ENCODE measurements around the gene AFAP1. TPM values are rescaled to one million over a fixed set of nuclear protein-coding genes. Genes with fewer than 3 reads are reported as not detected.
A peak's percentile ranks its signal among the peaks of the same experiment; 100 is the strongest.

The AFAP1 gene
- total and polyA plus RNA-seq, 2 of the 4 experiments (the other 2 are of a cell fraction) = 48.2 to 80.9 TPM

DNA sequence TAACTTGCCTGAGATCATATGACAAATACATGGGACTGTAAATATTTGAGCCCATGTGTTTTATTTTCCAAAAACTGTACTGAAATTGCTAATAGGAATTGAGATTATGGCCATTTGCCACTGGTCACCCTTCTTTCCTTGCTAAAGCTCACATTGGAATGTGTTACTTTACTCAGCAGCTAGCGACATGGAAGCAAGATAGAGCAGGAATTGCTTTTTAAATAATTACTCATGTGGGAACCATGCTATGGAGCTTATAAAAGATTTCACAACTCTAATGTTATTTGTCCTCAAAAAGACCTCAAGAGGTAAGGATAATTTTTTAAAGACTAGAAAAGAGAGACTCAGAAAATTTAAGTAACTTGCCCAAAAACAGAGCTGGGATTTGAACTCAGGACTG is 48.8 kb upstream of the AFAP1 start:
- H3K14ac ChIP-seq (replicated peaks; ENCODE audit: low read depth, low read length) = no peak overlapping the region
- H3K27me3 ChIP-seq (ENCODE audit: control insufficient read depth, insufficient read depth, low read length) = peaks cover 8% of the 10 kb centered on the region
- ChIA-PET CTCF (interaction anchor here (0.6 to 1.7 kb wide), 5 partner anchors 79 to 220 kb away, joined by 3 to 8 read pairs (median 3); no protein-coding TSS in a partner anchor), POLR2A (ENCODE audit: unreplicated experiment) (no interaction called here)
- WGBS, 2 experiments (ENCODE audit: extremely low coverage in 2 of 2, insufficient read length in 1 of 2) = no CpG with 5 or more reads among the region's 1 CpG
- no peak overlapping the region; the same call in 1 of the 2 replicates for H3K4me2 ChIP-seq (ENCODE audit: low read depth, low read length)
- peak overlapping the region; percentile 57 for H2BK5ac ChIP-seq (ENCODE audit: low read depth, low read length, poor library complexity, severe bottlenecking)
- no peak overlapping the region for H3K23ac ChIP-seq (ENCODE audit: low read depth, low read length)
- intact Hi-C loops (cut with micrococcal nuclease) = loop anchor here (5.0 to 10.0 kb wide), 2 partner anchors 126 to 794 kb away; partner anchors contain the start of gene SORCS2
- no peak overlapping the region for H2BK120ac ChIP-seq (ENCODE audit: low read depth, low read length)
- no peak overlapping the region for H2BK20ac ChIP-seq (ENCODE audit: low read depth, low read length)
- H3K27ac ChIP-seq (ENCODE audit: insufficient read depth, low read length) = no peak overlapping the region
- H2AK9ac ChIP-seq (replicated peaks; ENCODE audit: low read depth, low read length, poor library complexity) = no peak overlapping the region
- dilution Hi-C loops (cut with HindIII; ENCODE audit: low sequenced_read_pairs, unreplicated experiment) = no loop called here
- no peak overlapping the region for H4K5ac ChIP-seq (ENCODE audit: low read depth, low read length)
- BruUV-seq (replicated peaks) = no TSS peak
- no peak overlapping the region for H4K91ac ChIP-seq (ENCODE audit: insufficient read depth, low read depth, low read length)
- H3K4me1 ChIP-seq (ENCODE audit: control insufficient read depth, insufficient read depth, low read length) = peaks cover 12% of the 10 kb centered on the region
- no peaks in the 10 kb centered on the region for H3K9me1 ChIP-seq (ENCODE audit: insufficient read depth, low read length)
- no peak overlapping the region; the same call in 1 of the 2 replicates for H3K9ac ChIP-seq (ENCODE audit: low read depth, low read length)
- no peak overlapping the region for H3K4ac ChIP-seq (ENCODE audit: low read depth, low read length)
- in situ Hi-C loops (cut with MboI; ENCODE audit: low sequenced_read_pairs) = loop anchor here (10.0 kb wide), 1 partner anchor 224 kb away; no protein-coding TSS in a partner anchor
- no peak overlapping the region for H2AK5ac ChIP-seq (ENCODE audit: low read depth, low read length)
- no peaks in the 10 kb centered on the region for H3K9me3 ChIP-seq (ENCODE audit: control insufficient read depth, insufficient read depth, low read length)
- no peak overlapping the region for H3K18ac ChIP-seq (ENCODE audit: low read depth, low read length)
- no peak overlapping the region for H3K4me3 ChIP-seq (ENCODE audit: insufficient read depth, low read depth, low read length)
- no peak overlapping the region for H4K8ac ChIP-seq (ENCODE audit: low read depth in 2 of 2, low read length in 2 of 2)
- no peak for TF ChIP-seq RAD21 (IDR thresholded peaks at IDR 0.05; ENCODE audit: low read length)
- TF ChIP-seq, protein P1, sequence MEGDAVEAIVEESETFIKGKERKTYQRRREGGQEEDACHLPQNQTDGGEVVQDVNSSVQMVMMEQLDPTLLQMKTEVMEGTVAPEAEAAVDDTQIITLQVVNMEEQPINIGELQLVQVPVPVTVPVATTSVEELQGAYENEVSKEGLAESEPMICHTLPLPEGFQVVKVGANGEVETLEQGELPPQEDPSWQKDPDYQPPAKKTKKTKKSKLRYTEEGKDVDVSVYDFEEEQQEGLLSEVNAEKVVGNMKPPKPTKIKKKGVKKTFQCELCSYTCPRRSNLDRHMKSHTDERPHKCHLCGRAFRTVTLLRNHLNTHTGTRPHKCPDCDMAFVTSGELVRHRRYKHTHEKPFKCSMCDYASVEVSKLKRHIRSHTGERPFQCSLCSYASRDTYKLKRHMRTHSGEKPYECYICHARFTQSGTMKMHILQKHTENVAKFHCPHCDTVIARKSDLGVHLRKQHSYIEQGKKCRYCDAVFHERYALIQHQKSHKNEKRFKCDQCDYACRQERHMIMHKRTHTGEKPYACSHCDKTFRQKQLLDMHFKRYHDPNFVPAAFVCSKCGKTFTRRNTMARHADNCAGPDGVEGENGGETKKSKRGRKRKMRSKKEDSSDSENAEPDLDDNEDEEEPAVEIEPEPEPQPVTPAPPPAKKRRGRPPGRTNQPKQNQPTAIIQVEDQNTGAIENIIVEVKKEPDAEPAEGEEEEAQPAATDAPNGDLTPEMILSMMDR (conservative IDR thresholded peaks at IDR 0.05; ENCODE audit: low read depth, low read length) = no peak
- no peak for TF ChIP-seq POLR2A (IDR thresholded peaks at IDR 0.05; ENCODE audit: low read depth, low read length)
- TF ChIP-seq BHLHE40 (IDR thresholded peaks at IDR 0.05; ENCODE audit: low read depth, low read length) = peak; percentile 55; the same call in 1 of the 2 replicates
- TF ChIP-seq MAZ (IDR thresholded peaks at IDR 0.05; ENCODE audit: borderline replicate concordance, low read depth, low read length) = no peak
- TF ChIP-seq, protein P2, sequence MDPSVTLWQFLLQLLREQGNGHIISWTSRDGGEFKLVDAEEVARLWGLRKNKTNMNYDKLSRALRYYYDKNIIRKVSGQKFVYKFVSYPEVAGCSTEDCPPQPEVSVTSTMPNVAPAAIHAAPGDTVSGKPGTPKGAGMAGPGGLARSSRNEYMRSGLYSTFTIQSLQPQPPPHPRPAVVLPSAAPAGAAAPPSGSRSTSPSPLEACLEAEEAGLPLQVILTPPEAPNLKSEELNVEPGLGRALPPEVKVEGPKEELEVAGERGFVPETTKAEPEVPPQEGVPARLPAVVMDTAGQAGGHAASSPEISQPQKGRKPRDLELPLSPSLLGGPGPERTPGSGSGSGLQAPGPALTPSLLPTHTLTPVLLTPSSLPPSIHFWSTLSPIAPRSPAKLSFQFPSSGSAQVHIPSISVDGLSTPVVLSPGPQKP (IDR thresholded peaks at IDR 0.05; ENCODE audit: borderline replicate concordance, low read depth, low read length) = no peak
- no peak for TF ChIP-seq CHD1 (IDR thresholded peaks at IDR 0.05; ENCODE audit: low read depth, low read length)
- no peak for TF ChIP-seq RFX5 (IDR thresholded peaks at IDR 0.05; ENCODE audit: low read depth, low read length)
- TF ChIP-seq FOS (IDR thresholded peaks at IDR 0.05; ENCODE audit: low read depth, low read length) = 0 out of 2 replicates have a peak, but pooled peaks have one; percentile 5
- TF ChIP-seq NFE2L2 (IDR thresholded peaks at IDR 0.05; ENCODE audit: low read depth, low read length) = no peak
- no peak for TF ChIP-seq SMC3 (IDR thresholded peaks at IDR 0.05; ENCODE audit: low read depth, low read length)
- TF ChIP-seq, protein P3, sequence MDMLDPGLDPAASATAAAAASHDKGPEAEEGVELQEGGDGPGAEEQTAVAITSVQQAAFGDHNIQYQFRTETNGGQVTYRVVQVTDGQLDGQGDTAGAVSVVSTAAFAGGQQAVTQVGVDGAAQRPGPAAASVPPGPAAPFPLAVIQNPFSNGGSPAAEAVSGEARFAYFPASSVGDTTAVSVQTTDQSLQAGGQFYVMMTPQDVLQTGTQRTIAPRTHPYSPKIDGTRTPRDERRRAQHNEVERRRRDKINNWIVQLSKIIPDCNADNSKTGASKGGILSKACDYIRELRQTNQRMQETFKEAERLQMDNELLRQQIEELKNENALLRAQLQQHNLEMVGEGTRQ (IDR thresholded peaks at IDR 0.05; ENCODE audit: low read depth, low read length) = no peak
- TF ChIP-seq CEBPB (IDR thresholded peaks at IDR 0.05; ENCODE audit: low read depth, low read length) = peak; percentile 85
- TF ChIP-seq MXI1 (IDR thresholded peaks at IDR 0.05; ENCODE audit: borderline replicate concordance, low read depth, low read length) = no peak
- TF ChIP-seq MAFK (IDR thresholded peaks at IDR 0.05; ENCODE audit: low read depth, low read length) = no peak
- no peak for TF ChIP-seq RCOR1 (IDR thresholded peaks at IDR 0.05; ENCODE audit: insufficient replicate concordance, low read length)
- H3K79me1 ChIP-seq (ENCODE audit: low read depth in 1 of 2, low read length in 2 of 2) = peaks cover 3 to 14% of the 10 kb centered on the region in 2 experiments; a peak in 1 of 4 replicates
- ATAC-seq (ENCODE audit: low read depth) (peak; percentile 25), DNase-seq (peak; percentile 76)
- H4K20me1 ChIP-seq (ENCODE audit: insufficient read depth, low read length) = no peaks in the 10 kb centered on the region; the same call in 1 of the 2 replicates
- H3K36me3 ChIP-seq (ENCODE audit: control insufficient read depth, insufficient read depth, low read length) = no peaks in the 10 kb centered on the region
- H2BK15ac ChIP-seq (ENCODE audit: low read depth, low read length) = no peak overlapping the region
- no peak overlapping the region for H2AFZ ChIP-seq (replicated peaks; ENCODE audit: low read length, poor library complexity)
- H3K56ac ChIP-seq (ENCODE audit: extremely low read depth, insufficient read depth, low read length) = no peak overlapping the region

Measured in IMR-90 (cell line).